NCI-H1048 (cell line): ENCODE data around the gene ACSM2B.
"Not testable (repeated sequence)": the region's sequence is repeated elsewhere in the genome, so short reads cannot be mapped to it uniquely, and the experiment has no call there.

Source experiments
- DNase-seq: peaks from one replicate; lab custom pipeline; 2025; lab: John Stamatoyannopoulos, UW

ACSM2B gene

DNA sequence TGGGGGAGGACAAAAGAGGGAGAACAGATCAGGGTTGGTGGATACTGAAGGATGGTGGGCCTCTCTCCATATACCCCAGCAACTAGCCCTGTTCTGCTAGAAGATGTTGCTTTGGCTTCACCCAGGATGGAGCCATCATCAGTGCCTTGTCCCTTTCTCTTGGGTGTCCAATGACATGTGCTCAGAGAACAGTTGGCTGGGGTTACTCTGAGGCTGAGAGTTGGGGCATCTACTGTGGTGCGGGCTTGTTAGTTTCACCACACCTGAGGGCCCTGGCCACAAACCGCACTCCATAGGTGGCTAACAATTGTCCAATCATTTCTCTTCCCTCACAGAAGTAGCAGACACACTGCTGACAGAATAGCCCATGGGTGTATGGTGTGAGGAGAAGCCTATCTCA lies 18.9 kb upstream of the ACSM2B start:
- DNase-seq, result not testable (repeated sequence)

DNA sequence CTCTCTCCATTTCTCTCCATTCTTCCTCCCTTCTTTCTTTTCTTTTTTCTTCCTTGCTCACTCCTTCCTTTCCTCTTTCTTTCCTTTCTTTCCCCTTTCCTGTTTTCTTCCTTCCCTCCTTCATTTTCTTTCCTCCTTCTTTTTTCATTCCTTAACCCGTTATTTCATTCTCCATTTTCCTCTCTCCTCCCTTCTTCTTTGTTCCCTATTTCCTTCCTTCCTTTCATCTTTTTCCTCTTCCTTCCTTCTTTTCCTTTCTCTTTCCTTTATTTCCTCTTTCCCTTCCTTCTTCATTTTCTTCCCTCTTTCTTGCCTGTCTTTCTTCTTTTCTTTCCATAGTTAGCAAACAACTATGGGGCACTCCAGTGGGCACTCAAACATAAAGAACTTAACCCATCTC lies 16.6 kb upstream of the ACSM2B start:
- DNase-seq, result not testable (repeated sequence)

DNA sequence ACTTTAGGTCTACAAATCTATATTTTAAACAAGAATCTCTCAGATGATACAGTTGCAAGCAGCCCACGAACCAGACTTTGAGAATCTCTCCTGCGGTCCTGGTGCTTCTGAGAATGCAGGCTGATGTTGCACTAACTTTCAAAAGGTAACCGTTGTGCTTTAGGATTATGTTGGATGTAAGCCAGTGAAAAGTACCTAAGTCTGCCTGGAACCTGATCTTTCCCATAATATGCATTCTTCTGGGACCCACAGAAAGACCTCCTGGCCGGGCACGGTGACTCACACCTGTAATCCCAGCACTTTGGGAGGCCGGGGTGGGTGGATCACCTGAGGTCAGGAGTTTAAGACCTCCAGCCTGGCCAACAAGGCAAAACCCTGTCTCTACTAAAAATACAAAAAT lies 13.3 kb upstream of the ACSM2B start:
- not testable (repeated sequence) for DNase-seq

DNA sequence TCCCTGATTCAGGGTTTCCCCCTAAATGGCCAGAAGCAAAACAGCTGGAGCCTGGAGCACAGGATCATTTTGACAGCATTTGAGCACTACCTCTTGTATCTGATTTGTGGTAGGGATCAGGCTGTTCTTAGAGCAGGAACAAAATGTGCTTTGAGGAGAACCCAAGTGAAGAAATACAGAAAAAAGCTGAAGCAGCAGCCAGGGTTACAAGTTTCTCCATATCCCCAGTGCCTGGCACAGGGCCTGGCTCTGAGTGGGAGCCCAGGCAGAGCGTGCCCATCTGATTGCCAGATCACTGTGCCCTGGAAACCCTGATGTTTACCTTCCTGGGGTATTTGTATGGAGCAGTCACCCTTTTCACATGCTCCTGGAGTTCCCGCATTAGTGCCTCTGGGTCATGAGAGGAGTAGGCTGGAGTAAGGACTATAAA lies 11.5 kb upstream of the ACSM2B start:
- not testable (repeated sequence) for DNase-seq

DNA sequence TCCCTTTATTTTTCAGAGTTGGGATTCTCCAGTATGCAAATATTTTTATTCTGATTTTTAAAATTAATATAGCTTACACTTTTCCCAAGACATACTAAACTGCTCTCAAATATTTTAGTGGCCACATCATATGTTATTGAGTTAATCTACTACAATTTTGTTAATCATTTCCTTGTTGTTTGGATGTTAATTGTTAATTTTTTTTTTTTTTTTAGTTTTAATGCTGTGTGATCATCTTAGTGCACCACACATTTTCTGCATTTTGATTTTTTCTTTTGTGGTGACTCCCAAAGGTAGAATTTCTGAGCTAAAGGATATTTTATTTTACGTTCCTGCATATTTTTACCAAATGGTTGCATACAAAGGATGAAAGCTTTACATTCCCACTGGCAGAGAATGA lies 10.5 kb upstream of the ACSM2B start:
- not testable (repeated sequence) for DNase-seq

DNA sequence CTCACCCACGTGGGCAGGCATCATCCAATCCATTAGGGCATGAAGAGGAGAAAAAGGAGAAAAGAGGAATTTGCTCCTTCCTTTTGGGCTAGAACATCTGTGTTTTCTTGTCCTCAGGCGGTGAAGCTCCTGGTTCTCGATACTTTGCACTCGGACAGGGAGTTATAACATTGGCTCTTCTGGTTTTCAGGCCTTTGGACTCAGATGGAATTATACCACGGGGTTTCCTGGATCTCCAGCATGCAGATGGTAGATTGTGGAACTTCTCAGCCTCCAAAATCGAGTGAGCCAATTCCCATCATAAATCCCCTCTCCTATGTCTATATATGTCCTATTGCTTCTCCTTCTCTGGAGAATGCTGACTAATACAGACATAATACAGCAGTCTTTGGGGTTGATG lies 9.9 kb upstream of the ACSM2B start:
- not testable (repeated sequence) for DNase-seq

DNA sequence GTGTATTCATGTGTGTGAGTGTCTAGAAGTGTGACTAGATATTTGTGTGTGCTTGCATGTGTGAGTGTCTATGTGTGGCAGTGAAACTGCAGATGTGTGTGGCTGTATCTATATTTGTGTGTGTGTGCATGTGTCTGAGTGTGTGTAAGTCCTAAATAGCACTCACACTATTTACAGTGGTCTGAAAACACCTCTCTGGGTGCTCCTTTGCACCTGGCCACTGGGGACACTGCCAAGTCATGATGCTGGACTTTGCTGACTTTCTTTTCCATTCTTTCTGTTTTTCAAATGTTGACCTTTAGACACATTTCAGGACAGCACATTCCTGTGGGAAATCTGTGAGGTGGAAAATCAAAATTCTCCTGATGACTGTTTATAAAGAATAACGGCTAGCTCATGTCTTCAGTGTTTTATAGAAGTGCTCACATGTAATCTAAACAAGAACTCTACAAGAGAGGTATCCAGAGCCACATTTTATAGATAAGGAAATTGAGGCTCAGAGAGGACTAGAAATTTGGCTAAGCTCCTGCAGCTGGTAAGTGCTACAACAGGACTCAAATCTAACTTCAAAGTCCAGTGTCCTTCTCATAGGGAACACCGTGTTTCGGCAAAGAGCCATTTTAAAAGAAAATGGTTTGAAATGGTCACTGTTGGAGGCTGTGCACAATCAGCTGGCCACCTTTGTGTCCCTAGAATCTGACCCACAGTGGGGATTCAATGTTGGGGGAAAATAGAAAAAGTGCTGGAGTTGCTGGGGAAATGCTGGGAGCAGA lies 4.5 kb upstream of the ACSM2B start:
- DNase-seq, result not testable (repeated sequence)

DNA sequence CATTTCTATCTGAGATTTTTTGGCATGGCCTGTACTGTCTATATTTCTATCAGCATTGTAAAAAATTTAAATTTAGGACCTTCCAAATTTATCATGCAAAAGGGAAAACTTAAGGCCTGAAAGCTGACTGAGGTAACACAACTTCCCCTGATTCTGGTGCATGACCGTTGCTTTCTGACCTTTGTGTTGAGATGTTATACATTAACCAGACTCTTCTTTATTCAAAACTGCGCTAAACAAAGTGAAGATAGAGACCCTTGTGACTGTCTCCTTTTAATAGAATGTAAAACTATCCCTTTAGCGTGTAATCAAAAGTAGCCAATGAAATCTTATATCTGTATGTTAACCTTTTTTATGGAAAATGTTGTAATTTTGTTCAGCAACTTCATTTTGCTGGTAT lies 1.9 kb upstream of the ACSM2B start:
- DNase-seq, result not testable (repeated sequence)

DNA sequence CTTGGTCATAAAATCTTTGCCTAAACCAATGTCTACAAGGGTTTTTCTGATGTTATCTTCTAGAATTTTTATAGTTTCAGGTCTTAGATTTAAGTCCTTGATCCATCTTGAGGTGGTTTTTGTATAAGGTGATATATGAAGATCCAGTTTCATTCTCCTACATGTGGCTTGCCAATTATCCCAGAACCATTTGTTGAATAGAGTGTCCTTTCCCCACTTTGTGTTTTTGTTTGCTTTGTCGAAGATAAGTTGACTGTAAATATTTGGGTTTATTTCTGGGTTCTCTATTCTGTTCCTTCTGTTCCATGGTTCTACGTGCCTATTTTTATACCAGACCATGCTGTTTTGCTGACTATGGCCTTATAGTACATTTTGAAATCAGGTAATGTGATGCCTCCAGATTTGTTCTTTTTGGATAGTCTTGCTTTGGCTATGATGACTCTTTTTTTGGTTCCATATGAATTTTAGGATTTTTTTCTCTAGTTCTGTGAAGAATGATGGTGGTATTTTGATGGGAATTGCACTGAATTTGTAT lies 7.0 kb downstream of the ACSM2B start:
- not testable (repeated sequence) for DNase-seq

DNA sequence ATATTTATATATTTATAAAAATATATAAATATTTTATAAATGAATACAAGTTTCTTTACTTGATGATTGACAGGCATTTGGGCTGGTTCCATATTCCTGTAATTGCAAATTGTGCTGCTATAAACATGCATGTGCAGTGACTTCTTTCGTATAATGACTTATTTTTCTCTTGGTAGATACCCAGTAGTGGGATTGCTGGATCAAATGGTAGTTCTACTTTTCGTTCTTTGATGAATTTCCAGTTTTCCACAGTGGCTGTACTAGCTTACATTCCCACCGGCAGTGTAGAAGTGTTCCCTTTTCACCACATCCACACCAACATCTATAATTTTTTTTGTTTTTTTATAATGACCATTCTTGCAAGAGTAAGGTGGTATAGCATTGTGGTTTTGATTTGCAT lies 7.8 kb downstream of the ACSM2B start:
- no peak for DNase-seq

DNA sequence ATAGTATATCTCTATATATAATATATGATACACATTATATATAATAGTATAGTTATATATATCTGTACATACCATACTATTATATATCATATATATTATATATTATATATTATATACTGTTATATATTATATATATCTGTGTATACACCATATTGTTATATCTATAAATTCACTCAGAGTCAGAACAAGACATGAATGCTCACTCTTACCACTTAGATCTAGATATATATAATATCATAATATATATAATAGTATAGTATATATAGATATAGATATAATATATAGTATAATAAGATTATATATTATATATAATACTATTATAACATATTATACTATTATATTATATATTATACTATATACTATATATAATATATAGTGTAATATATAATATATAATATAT lies 9.3 kb downstream of the ACSM2B start:
- DNase-seq, result no peak

DNA sequence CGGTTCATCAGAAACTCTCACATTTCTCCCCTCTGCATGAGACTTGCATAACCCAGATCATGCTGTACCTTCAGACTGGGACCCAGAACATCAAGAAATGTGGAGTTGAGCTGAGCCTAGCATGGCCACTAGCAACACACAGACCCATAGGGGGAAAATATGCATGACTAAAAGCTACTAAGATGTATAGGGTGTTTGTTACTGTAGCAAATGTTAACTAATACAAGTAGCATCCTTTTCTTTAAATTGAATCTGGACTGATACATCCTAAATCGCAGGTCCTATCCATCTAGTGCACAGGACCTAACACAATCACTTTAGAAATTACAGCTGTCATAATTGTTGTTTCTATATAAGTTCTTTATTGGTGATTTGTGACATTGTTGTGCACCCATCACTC lies 10.8 kb downstream of the ACSM2B start:
- DNase-seq, result not testable (repeated sequence)

DNA sequence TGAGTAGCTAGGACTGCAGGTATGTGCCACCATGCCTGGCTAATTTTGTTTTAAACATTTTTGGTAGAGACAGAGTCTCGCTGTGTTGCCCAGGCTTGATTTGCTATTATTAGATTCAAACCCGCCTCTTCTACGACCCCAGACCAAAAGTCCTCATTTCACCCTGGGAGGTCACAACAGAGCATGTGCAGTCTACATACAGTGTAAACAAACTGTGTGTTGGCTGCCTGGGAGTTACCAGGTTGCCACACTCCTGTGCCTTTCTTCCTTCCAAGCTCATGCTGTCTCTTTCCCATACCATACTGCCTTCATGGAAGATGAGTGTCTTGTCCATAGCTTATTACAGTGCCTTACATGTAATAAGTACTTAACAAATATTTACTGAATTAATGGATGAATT lies 11.9 kb downstream of the ACSM2B start:
- not testable (repeated sequence) for DNase-seq

DNA sequence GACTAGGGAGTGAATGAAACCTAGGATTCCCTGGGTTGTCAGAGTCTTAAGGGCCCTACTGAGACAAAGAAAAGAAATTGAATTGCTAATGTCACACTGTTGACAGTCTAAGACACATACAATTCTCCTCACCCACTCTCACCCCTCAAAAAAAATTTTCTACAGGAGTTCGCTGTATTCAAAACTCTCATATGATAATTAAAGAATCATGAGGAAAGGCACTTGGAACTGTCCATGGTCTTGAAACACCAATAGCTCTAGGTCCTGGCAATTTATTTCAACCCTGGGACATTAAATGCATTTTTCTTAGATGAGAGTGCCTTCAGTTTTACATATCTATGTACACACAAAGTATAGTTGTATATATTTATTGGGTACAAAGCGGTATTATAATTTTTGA lies 20.5 kb downstream of the ACSM2B start:
- DNase-seq, result not testable (repeated sequence)

DNA sequence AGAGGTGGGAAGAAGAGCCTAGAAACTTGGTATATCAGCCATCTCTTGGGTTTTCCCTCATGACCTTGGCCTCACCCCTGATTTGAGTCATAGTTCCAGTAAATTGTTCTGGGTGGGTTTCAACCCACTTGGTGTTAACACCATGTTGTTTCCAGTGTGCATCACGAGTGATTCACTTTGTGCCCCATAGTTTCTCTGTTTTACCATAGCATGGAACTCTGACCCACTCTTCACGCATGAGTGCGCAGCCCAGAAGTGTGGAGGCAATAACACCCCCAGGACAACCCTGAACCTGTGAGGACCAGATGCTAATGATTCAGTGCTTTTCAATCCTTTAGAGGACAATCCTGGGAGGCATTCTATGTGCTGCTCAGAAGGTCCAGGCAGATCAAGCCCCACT lies 21.5 kb downstream of the ACSM2B start:
- DNase-seq, result not testable (repeated sequence)

DNA sequence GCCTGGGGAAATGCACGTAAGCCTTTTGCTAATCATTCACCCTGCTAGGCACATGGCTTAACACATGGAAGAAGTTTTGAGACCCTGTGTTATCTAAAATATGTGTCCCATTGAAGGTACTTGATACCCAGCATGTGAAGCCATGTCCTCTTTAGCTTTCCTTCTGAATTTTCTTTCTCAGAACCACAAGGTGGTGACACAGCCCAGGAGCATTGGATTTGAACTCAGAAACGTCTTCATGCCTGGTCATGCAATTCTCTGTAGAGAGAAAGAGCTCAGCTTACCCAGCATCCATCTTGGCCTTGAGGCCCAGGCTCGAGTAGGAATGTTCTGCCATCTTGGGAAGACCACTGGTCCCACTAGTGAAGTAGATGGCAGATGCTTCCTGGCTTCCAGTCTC lies 22.7 kb downstream of the ACSM2B start:
- DNase-seq, result not testable (repeated sequence)

DNA sequence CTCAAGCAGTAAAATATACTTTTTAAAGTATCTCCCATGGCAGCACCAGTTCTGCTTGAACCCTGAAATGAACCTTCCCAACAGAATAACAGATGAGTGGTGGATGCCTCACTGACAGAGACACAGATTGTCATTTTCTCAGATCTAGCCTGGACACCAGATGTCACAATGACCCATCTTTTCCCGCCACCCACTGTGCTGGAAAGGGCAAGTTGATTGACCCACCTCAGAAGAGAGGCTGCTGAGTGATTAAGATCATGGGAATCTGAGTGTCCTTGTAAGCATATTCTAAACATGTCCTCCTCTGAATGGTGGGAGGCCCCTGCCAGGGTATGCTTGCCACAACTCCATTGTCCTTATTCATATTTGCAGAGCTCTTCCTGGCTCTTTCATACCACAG lies 29.2 kb downstream of the ACSM2B start:
- not testable (repeated sequence) for DNase-seq

DNA sequence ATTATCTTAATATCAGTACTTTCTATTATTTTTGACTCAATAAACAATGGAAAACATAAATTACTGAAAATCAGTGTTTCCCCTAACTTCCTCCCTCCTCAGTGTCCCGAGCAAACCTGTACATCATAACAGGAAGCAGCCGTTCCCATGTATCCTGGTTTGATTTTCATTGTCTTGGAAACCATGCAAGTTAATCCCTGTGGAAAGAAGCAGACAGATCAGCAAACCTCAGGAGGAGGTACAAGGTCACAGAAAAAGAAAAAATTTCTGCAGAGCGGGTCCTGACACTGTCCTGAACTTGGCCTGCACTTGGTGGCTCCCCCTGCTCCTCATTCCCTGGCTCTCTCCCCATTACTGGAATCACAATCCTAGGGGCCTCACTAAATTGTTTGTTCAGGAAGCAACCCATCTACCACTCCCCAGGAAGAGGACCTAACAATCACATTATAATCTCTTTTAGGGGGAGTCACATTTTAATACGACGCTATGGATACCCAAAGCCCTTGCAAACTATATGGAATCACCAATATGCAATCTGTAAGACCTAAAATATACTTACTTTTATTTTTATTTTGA lies 29.8 kb downstream of the ACSM2B start:
- DNase-seq, result not testable (repeated sequence)

DNA sequence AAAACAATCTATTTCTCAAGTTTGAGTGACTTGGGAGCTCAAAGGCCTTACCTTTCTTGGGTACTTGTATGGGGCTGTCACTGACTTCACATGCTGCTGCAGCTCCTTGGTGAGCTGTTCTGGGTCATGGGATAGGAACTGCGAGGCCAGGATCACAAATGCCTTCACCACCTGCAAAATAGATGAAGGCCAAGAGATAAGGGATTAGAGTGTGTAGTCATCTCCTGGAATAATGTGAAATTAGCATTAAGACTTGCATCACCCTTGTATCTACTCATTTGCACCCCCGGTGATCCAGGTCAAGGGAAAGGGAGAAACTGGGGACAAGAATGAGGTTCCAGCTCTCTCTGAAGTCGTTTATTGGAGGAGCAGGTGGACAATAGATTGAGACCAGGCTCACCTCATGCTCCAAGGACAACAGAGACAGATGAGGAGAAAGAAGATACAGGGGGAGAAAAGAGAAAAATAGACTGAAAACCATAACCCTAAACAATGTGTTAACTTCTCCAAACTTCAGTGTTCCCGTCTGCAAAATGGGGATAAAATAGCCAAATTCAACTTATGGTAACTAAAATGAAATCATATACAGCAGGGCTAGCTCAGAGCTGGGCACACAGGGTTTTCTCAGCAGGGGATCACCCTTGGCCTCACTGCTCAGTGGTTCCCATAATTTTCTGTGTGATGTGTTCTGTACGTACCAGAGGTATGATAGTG lies 35.4 kb downstream of the ACSM2B start:
- not testable (repeated sequence) for DNase-seq

DNA sequence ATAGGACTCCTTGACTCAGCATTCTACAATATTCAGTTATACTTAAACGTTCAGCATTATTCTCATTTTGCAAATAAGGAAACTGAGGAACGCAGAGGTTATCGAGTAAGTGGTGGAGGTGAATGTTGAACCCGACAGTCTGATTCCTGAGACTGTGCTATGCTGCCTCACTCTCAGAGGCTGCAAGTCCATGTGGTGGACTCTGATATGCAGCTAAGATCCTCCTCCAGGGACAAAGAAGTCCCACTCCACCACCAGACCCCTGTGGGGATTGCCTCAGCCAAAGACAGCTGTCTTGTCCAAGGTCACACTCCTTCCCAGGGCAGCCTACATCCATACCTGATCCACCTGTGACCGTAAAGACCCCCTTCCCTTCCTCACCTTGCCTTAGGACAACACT lies 37.5 kb downstream of the ACSM2B start:
- DNase-seq, result no peak

DNA sequence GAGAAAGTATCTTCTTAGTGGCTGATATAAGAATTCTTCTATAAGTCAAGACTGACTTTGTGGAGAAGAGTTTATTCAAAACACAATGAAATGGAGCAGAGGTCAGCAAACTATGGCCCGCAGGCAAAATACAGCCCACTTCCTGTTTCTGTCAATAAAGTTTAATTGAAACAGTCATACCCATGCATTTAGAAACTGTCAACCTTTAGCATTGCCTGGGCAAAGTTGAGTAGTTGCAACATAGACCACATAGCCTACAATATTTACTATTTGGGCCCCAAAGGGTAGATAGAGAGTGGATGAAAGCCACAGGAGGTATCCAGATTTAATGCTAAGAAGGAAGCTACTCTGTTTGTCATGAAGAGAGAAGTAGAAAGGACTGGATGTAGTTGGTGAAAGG lies 38.0 kb downstream of the ACSM2B start:
- DNase-seq, result no peak

DNA sequence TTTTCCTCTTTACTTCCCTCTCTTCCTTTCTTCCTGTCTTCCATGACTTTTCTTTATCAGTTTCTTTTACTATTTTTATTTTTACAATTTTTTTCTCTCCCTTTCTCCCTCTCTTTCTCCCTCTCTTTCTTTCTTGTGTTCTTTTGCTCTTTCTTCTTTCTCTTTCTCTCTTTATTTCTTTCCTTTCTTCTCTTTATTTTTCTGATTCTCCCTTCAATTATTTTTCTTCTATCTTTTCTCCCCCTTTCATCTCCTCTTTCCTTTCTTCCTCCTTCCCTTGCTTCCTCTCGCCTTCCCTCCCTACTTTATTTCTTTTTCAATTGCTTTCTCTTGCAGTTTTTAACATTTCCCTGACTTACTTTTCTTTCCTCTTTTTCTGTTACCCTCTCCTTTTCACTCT lies 39.5 kb downstream of the ACSM2B start:
- DNase-seq, result not testable (repeated sequence)

DNA sequence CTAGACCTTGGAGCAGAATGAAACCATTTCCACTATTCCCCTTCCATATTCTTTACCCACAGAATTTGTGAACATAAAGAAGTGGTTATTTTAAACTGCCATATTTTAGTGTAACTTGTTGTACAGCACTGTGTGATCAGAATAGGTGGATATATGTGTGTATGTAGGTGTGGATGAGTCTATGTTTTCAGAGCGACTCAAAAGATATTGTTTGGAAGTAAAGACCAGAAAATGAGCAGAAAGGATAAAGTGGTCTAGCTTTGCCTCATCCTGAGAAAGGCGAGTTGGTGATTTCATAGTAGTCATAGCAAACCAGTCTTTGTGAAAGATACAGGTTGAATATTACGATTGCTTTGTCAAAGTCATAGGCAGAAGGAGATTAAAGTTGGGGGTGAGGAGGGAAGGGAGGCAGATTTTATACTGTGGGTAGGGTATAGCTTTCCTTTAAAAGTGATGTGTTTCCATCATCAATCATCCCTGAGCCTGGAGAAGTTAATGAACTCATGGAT lies 43.8 kb downstream of the ACSM2B start:
- not testable (repeated sequence) for DNase-seq
